Superior temporal gyrus (tissue), 1 donor: ENCODE data around the gene SH3BGRL3.
"Not testable (repeated sequence)": the region's sequence is repeated elsewhere in the genome, so short reads cannot be mapped to it uniquely, and the experiment has no call there.

ENCODE experiments used
- DNase-seq: peaks from one replicate; pipeline ENCODE4 v3.0.0-alpha.2; 2016; ENCODE audit errors: extremely low spot score

The SH3BGRL3 gene

GRCh38 chr1:26279456-26280332, at the start of gene SH3BGRL3:
Gene SH3BGRL3, plus strand, starts transcription at chr1:26280086. Its CDS starts 70 bp downstream, at chr1:26280156.
- DNase-seq, result peak; percentile 82

- not testable (repeated sequence) for DNase-seq
Observed at GRCh38 chr1:26230682-26231081, 49.2 kb upstream of the SH3BGRL3 start.

GRCh38 chr1:26233903-26234643, 45.8 kb upstream of the SH3BGRL3 start, which contains the start of gene CEP85:
Gene CEP85, plus strand, starts transcription at chr1:26234200. Its CDS starts 5,584 bp downstream, at chr1:26239784.
- DNase-seq, result peak; percentile 98

GRCh38 chr1:26234644-26235370, 45.1 kb upstream of the SH3BGRL3 start:
- DNase-seq, result no peak

GRCh38 chr1:26237230-26237966, 42.5 kb upstream of the SH3BGRL3 start:
- peak; percentile 44 for DNase-seq

- peak; percentile 87 for DNase-seq
Observed at GRCh38 chr1:26239936-26240335, 40.0 kb upstream of the SH3BGRL3 start.

GRCh38 chr1:26252718-26253117, 27.2 kb upstream of the SH3BGRL3 start:
- no peak for DNase-seq

- no peak for DNase-seq
Observed at GRCh38 chr1:26254404-26254803, 25.5 kb upstream of the SH3BGRL3 start.

GRCh38 chr1:26257222-26257621, 22.7 kb upstream of the SH3BGRL3 start:
- no peak for DNase-seq

- DNase-seq, result no peak
Observed at GRCh38 chr1:26259005-26259404, 20.9 kb upstream of the SH3BGRL3 start.

- no peak for DNase-seq
Observed at GRCh38 chr1:26259578-26259977, 20.3 kb upstream of the SH3BGRL3 start.

GRCh38 chr1:26263212-26263611, 16.7 kb upstream of the SH3BGRL3 start:
- DNase-seq, result no peak

- DNase-seq, result no peak
Observed at GRCh38 chr1:26265405-26265804, 14.5 kb upstream of the SH3BGRL3 start.

- no peak for DNase-seq
Observed at GRCh38 chr1:26268290-26269197, 11.3 kb upstream of the SH3BGRL3 start.

GRCh38 chr1:26269198-26269550, 10.7 kb upstream of the SH3BGRL3 start:
- DNase-seq, result no peak

GRCh38 chr1:26274801-26275425, 5.0 kb upstream of the SH3BGRL3 start:
- no peak for DNase-seq

- DNase-seq, result peak; percentile 94
Observed at GRCh38 chr1:26275580-26276431, 4.1 kb upstream of the SH3BGRL3 start.

- DNase-seq, result no peak
Observed at GRCh38 chr1:26276432-26276838, 3.5 kb upstream of the SH3BGRL3 start.

GRCh38 chr1:26277261-26277661, 2.6 kb upstream of the SH3BGRL3 start:
- no peak for DNase-seq
